Iris pigment epithelial cell (primary cell): Measurements from ENCODE around the gene ODC1.
"Not testable (repeated sequence)": the region's sequence is repeated elsewhere in the genome, so short reads cannot be mapped to it uniquely, and the experiment has no call there.

Source experiments
- DNase-seq: peaks from one replicate; pipeline ENCODE4 v3.0.0-alpha.2; 2011; ENCODE audit warnings: low read depth

The ODC1 gene

GRCh38 chr2:10478298-10478625 lies 30.1 kb upstream of the ODC1 start:
- no peak for DNase-seq

DNA sequence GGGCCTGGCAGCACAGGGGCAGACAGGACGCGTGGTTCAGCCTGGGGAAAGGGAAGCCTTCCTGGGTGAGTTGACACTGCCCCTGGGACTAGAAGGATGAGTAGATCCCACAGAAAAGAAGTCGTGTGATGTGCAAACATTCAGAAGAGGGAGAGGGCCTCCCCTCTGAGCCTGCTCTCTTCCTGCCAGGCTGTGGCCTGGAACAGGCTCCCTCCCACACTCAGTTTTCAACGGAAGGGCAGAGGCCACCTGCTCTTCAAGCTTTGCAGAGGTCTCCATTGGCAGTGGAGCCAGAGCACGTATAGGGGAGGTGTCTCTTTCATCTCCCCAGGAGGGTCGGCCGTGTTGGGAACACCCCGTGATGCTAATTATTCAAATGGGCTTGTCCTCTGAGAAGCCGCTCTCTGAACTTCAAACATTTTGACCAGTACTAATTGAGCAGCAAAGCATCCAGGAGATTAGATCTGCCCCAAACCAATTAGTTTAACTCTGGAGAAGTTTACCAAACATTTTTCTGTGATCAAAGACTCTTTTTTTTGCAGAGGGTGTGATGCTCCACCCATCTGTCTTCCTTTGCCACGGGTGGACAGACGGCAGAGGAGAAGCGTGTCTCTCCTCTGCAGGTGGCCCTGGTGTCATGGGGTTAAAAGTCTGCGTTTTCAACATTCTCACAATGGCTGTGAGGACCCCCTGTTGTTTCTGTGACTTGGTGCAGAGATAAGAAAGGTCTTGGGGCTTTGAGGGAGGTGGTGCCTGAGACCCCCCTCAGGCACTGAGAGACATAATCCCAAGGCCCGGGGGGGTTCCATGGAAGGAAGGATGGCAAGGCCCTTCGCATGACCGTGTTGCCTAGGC lies 29.5 kb upstream of the ODC1 start:
- no peak for DNase-seq

- DNase-seq: no peak
Measured at GRCh38 chr2:10476723-10477442, 28.8 kb upstream of the ODC1 start.

DNA sequence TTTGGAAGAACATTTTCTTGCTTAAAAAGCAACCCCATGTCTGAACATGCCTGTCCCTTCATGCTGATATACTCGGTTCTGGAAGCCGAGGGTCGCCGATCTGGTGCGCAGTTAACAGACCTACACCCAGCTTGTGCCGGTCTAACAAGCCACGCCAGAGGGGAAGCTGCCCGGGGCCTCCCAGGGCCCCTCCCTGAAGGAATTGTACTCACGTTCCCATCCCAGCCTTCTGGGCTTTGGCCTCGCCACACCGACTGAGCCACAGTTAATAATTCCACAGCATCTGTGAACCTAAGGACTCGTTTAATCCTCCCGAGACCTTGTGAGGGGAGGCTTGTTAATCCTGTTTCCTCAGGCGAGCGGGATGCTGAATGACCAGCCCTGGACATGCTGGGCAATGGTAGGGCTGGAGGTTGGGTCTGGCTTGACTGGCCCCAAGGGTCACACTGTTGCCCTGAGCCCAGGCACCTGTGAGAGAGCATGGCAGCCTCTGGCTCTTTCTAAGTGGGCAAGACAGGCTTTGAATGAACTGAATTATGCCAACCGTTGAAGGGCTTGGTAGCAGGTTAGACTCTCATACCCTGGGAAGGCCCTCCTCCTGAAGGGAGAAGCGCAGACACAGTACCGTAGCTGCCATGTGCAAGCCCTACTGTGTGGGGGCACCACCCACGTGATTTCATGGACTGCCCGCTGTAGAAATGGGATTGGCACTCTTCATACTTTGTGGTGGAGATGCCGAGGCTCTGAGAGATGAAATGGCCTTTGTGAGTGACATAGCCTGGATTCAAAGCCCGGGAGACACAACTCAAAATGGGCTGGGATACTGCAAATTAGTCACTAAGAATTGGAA lies 27.9 kb upstream of the ODC1 start:
- DNase-seq: no peak

- no peak for DNase-seq
Measured at GRCh38 chr2:10475221-10475722, 27.1 kb upstream of the ODC1 start.

DNA sequence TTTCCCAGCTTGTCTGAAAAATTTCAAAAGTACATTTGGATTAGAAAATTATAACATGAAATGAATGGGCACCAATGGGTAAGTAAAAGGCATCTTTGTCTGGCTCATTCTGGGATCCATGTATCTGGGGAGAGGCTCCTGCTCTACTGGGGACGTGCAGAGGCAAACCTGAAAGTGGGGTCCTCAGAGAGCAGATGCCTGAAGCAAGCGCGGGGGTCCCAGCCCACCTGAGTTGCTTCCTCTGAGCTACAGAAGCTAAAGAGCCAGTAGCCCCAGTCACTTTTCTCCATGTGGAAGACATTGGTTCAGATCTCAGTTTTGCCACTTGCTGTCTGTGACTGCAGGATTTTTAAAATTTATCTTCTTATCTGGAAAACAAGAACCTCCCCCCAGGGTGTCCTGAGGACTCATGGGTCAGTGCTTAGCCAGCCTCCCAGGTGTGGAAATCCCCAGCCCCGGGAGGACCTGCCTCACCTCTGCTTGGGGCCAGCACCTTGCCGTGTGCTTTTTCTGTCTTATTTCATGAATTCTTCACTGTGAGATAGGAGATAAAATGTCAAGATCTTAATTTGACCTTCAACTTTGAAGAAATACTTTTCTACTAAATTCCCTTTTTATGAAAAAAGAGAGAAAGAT lies 25.1 kb upstream of the ODC1 start:
- DNase-seq: no peak

DNA sequence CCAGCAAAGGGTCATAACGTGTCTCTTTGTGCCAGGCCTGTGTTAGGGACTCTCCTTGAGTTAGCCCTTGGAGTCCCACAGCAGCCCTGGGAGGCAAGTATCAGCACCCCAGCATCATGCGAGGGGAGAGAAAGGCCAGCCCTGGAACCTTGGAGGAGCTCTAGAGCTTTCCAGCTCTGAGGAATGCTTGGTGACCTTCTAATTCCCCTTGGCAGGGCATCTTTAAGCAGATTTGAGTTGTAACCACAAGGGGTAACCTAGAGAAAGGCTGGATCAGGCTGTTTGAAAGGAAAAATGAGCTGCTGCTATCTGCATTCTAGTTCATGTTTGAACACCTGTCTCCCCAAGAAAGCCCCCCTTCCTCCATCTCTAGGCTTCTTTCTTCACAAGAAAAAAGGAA lies 23.8 kb upstream of the ODC1 start:
- DNase-seq: no peak

DNA sequence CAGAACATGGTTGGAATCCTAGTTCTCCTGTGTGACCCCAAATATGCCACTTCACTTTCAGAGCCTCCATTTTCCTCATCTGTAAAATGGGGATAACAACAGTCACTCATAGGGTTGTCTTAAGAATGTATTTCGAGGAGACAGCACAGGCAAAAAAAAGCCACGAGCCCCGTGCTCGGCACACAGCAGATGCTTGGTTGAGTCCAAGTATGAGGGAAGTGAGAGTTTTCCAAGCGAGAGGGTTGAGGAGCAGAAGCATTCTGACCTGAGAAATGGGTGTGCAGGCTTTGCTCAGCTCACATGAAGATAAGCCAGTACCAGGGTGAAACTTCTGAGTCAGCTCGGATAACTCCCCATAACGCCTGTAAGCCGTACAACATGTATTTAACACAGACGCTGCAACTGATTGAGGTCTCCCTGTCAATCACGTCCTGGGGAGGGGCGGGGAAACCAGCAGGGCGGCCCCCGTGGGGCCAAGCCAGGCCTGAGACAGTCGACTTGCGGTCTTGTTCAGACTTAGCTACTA lies 23.0 kb upstream of the ODC1 start:
- no peak for DNase-seq

DNA sequence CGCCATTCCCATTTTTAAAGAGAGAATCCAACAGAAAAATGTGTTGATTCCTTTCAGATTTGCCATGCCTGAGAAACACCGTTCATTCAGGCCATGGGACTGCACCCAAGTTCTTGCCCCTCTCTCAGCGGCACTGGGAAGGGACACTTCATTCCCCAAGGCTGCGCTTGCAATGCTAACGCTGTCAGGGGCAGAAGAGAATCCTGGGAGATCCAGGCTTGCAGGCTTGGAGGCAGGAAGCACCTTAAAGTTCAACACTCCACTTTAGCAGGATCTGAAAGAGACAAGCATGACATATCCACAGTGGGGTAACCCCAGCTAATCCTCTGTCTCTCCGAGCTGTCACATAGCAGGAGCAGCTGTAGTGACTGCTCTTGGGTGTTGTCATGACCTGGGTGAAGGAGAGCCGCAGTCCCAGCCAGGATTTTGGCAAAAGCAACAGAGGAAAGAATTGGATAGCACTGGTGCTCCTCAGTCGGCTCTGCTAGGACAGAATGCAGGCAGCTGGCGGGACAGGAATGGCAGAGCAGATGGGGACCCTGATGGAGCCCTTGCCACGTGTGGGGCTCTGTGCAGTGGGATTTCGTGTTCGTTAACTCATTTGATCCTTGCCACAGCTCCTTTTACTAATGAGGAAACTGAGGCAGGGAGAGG lies 22.0 kb upstream of the ODC1 start:
- no peak for DNase-seq

DNA sequence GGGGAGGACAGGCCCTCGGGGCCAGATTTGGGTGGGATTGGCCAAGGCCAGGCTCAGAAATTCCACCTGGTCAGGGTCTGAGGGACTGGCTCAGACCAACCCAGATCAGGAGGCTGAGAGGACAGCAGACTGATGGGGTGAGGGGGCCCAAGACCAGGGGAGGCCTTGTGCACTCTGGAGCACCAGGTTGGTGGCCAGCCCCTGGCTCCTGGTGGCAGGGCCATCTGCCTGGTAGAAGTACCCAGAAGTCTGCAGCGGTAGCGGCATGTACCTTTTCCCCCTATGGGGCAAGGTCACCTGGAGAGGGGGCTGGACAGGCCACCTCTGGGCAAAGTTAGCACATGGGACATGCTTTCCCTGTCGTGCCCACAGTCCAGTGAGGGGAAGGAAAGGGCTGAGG lies 21.2 kb upstream of the ODC1 start:
- DNase-seq: no peak

DNA sequence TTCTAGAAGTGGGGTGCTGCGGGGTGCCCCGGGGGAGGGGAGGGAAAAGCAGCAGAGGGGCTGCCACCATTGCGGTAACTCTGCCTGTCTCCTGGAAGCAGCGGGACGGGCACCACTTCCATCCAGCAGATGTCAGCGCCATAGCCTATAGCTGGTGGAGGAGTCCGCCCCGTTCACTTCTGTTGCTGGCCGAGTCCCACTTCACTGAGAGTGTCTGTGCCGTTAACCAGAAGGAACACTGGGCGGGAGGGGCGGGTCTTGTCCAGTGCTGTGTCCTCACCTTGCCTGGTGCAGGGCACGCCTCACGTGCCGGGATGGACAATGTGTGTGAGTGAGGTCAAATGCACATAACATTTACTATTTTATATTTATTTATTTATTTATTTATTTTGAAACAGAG lies 19.3 kb upstream of the ODC1 start:
- DNase-seq: no peak

DNA sequence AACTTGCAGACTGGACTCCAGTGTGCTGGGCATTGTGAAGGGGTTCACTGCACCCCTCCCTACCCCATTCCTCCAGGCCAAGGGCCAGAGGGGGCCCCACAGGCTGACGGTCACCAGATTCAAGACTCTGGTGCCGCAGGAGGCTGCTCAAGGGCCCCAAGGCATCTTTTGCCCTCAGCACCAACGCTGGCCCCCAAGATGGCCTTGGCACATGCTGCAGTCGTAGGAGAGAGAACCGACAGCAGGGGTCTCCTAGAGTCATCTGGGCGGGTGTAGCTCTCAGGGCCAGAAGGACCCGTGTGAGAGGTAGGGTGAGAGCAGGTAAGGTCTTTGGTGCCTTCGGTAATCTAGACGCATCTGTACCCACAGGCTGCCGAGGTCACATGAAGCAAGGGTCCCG lies 18.7 kb upstream of the ODC1 start:
- no peak for DNase-seq

DNA sequence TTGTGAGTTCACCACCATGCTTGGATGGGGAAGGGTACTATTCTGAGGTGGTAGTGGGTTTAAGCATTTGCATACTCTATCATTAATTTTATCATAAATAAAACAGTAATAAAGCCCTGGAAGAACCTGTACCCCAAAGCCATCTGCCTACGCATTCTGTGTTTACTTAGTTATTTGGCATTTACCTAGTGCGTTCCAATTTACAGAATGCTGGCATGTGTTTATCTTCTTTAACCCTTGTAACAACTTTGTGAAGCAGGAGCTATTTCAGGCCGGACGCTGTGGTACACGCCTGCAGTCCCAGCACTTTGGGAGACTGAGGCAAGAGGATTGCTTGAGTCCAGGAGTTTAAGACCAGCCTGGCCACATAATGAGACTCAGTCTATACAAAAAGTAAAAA lies 17.8 kb upstream of the ODC1 start:
- no peak for DNase-seq

DNA sequence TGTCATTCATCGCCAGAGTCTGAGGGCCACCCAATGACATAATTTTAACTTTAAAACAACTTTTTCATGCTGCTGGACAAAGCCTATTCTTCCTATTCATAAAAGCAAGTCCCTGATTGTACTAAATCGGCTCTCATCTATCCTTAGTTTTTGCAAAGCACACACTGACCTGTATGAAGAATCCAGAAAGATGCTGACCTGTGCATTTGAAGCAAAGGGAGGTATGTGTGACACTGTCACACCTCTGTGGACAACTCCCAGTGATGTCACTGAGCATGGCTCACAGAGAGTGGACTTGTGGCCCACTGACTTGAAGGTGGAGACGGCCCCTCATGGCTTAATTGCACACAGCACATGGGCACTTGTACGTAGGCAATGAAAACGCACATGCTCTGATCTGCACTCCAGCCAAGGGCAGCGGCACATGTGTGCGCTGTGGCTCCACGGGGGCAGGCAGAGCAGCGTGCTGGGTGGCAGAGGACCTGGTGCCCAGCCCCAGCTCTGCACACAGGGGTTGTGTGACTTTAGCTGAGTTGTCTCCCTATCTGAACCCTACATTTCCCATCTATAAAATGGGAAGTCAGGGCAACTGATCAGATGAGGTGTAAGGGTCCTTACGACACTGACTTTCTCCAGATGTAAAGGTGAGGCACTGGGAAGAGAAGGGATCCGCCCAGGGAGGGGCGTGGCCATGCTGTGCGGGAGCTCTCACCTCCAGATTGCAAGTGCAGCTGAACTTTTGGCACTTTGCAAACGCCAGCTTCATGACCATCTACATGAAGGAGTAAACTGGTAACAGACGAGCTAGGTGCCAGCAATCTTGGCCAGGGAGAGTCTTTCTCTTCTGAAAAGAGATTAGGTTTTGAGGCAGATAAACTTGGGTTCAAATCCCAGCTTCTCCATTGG lies 14.3 kb upstream of the ODC1 start:
- DNase-seq: no peak

DNA sequence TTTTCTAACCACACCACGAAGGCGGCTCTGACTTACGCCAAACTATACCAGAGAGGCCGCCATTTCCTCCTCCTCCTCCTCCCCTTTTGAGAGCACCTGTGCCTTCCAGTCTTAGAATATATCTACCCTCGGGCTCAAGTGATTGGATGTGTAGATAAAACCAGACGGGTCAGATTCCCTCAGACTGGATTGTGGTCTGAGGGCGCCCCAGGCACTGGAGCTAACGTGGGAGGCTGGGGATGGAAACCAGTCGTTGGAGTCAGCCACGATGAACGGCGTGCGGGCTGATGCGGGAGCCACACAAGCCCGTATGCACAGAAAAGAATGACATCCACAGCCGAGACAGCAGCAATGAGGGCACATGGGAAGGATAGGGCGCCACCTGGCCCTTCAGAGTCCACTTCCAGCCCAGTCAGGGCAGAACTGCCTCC lies 12.3 kb upstream of the ODC1 start:
- DNase-seq: no peak

- DNase-seq: peak; percentile 67
Measured at GRCh38 chr2:10457846-10458598, 9.9 kb upstream of the ODC1 start.

GRCh38 chr2:10457195-10457594 lies 9.1 kb upstream of the ODC1 start:
- not testable (repeated sequence) for DNase-seq

DNA sequence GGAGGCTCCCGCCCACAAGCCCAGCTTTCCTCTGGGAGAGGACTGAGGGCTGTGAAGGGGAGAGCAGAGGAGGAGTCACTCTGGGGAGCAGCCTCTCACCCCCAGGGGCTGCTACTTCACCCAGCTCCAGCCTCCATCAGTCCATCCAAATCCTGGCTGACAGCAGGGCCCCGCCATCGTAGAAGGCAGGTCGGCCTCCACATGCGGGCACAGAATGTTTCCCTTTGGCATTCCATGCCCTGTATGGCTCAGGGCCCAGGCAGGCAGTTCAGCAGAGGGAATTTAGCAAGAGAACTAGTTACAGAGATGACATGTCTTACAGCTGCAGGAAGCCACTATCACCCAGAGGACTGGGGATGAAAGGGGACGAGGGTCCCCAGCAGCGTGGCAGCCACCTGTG lies 6.4 kb upstream of the ODC1 start:
- no peak for DNase-seq

DNA sequence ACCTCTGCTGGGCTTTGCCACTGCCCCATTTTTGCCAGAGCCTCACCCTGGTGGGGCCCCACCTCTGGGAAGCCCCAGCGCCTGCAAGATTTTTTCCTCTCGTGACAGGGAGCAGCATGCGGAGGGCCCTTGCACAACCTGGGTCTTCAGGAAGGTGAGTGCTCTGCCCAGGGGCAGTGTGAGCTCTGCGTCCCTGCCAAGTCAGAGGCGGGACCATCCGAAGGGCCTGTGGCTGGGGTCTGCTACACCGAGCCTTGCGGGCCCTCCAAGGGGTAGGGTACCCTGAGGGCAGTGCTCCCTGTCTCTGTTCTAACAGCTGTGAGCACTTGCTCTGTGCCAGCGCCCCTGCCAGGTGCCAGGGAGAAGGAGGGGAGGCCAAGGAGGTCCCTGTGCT lies 5.8 kb upstream of the ODC1 start:
- DNase-seq: no peak
